Vagina (tissue), 2 donors: ENCODE results near the gene PCNT. TPM values are rescaled to one million over a fixed set of nuclear protein-coding genes. Genes with fewer than 3 reads are reported as not detected.
"Not testable (repeated sequence)": the region's sequence is repeated elsewhere in the genome, so short reads cannot be mapped to it uniquely, and the experiment has no call there.

Source experiments
- DNase-seq, 2 donors: peaks; one replicate each; pipeline ENCODE4 v3.0.0-alpha.2; 2017; ENCODE audit errors: extremely low spot score in 2 of 2
- H3K27ac ChIP-seq: fragments of 200-600 bp; sonication (generic); one replicate; pipeline ENCODE4 v1.5.1; 2019
- H3K27me3 ChIP-seq: fragments of 200-600 bp; sonication (generic); one replicate; pipeline ENCODE4 v1.5.1; 2019
- H3K36me3 ChIP-seq, 2 donors: fragments of 200-600 bp; sonication (generic); one replicate each; pipeline ENCODE4 v1.5.1; 2017 to 2019
- H3K4me1 ChIP-seq: fragments of 200-600 bp; sonication (generic); one replicate; pipeline ENCODE4 v1.5.1; 2019
- H3K4me3 ChIP-seq, 2 donors: fragments of 200-600 bp; sonication (generic); 1 replicate in 1 of 2; 2 replicates in 1 of 2; pipeline ENCODE4 v1.5.1; 2016 to 2019
- H3K9me3 ChIP-seq: fragments of 200-600 bp; sonication (generic); one replicate; pipeline ENCODE4 v1.5.1; 2019
- CTCF ChIP-seq, 3 experiments: fragments of 450-650 bp in 2 of 3; fragments of 200-600 bp in 1 of 3; sonication (generic) in 1 of 3; IDR thresholded peaks; one replicate each; pipeline ENCODE4 v1.5.1; 2017 to 2019; ENCODE audit warnings: antibody characterized with exemption in 3 of 3, mild to moderate bottlenecking in 2 of 3, moderate library complexity in 2 of 3
- POLR2A ChIP-seq, 2 donors: fragments of 450-650 bp; IDR thresholded peaks; one replicate each; pipeline ENCODE4 v1.6.1; 2017; ENCODE audit warnings: antibody characterized with exemption in 2 of 2, mild to moderate bottlenecking in 2 of 2, moderate library complexity in 2 of 2
- POLR2AphosphoS5 ChIP-seq, 2 donors: sonication (generic); formaldehyde crosslinking; IDR thresholded peaks; one replicate each; pipeline ENCODE4 v1.9.0; 2017; ENCODE audit warnings: antibody characterized with exemption in 2 of 2, mild to moderate bottlenecking in 2 of 2, low read depth in 1 of 2; ENCODE audit not compliant: insufficient read depth in 1 of 2
- intact Hi-C: fragments of 100-400 bp; cut with DNase I; formaldehyde crosslinking; loops from one replicate; pipeline ENCODE4 v1.15.1; 2023
- total RNA-seq: library from RNA; depleted of rRNA; stranded (reverse); fragments of >200 nt; gene quantifications from one replicate; pipeline ENCODE4 v1.2.3, GENCODE V29; 2016

Gene PCNT
- total RNA-seq, 1 donor from 2014 or later, result 35.8 TPM

DNA sequence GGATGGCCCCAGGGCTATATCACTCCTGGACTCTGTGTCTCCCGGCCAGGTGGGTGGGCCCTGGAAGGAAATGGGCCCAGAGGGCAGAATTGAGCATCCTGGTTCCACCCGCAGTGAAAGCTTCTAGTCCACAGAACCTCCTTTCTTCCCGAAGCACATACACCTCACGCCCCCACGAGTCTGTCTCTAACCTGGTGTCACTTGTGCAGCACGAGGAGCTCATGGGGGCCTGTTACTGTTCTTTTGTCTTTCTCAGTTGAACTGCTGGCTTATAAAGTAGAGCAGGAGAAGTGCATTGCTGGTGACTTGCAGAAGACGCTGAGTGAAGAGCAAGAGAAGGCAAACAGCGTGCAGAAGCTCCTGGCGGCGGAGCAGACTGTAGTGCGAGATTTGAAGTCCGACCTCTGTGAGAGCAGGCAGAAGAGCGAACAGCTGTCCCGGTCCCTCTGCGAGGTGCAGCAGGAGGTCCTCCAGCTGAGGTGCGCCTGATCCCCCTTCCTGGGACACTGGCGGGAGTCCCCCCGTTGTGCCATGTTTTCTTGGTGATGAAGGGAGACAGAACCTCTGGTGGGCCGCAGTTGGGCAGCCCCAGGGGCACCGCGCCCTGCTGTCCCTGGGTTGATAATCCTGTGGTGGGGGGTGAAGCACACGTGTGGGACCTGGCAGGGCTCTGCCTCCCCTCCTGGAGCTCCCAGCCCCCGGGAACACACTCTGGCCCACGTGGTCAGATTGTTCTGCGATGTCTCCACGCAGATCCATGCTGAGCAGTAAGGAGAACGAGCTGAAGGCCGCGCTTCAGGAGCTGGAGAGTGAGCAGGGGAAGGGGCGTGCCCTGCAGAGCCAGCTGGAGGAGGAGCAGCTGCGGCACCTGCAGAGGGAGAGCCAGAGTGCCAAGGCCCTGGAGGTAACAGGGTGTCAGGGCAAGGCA lies 106.1 kb downstream of the PCNT start:
- TF ChIP-seq POLR2AphosphoS5 (IDR thresholded peaks at IDR 0.05; ENCODE audit: insufficient read depth in 1 of 2, low read depth in 1 of 2) (no peak), CTCF (IDR thresholded peaks at IDR 0.05) (no peak), POLR2A (IDR thresholded peaks at IDR 0.05) (no peak)
- H3K36me3 ChIP-seq, result peaks cover 0 to 67% of the 10 kb centered on the region in 2 donors
- no peak overlapping the region for H3K4me3 ChIP-seq
- DNase-seq, result no peak
- H3K27me3 ChIP-seq, result no peaks in the 10 kb centered on the region
- no peaks in the 10 kb centered on the region for H3K4me1 ChIP-seq
- intact Hi-C loops, result no loop called here
- no peaks in the 10 kb centered on the region for H3K9me3 ChIP-seq
- H3K27ac ChIP-seq, result no peak overlapping the region

- Histone ChIP-seq H3K4me1 (no peaks in the 10 kb centered on the region), H3K36me3 (peaks cover 0 to 67% of the 10 kb centered on the region in 2 donors), H3K27ac (no peak overlapping the region), H3K27me3 (no peaks in the 10 kb centered on the region), H3K9me3 (no peaks in the 10 kb centered on the region), H3K4me3 (no peak overlapping the region)
- intact Hi-C loops, result no loop called here
- DNase-seq, result no peak
- TF ChIP-seq POLR2A (IDR thresholded peaks at IDR 0.05), result no peak
- no peak for TF ChIP-seq POLR2AphosphoS5 (IDR thresholded peaks at IDR 0.05; ENCODE audit: insufficient read depth in 1 of 2, low read depth in 1 of 2)
- TF ChIP-seq CTCF (IDR thresholded peaks at IDR 0.05), result no peak
These were observed 107.5 kb downstream of the PCNT start for GRCh38 chr21:46431448-46431847.

DNA sequence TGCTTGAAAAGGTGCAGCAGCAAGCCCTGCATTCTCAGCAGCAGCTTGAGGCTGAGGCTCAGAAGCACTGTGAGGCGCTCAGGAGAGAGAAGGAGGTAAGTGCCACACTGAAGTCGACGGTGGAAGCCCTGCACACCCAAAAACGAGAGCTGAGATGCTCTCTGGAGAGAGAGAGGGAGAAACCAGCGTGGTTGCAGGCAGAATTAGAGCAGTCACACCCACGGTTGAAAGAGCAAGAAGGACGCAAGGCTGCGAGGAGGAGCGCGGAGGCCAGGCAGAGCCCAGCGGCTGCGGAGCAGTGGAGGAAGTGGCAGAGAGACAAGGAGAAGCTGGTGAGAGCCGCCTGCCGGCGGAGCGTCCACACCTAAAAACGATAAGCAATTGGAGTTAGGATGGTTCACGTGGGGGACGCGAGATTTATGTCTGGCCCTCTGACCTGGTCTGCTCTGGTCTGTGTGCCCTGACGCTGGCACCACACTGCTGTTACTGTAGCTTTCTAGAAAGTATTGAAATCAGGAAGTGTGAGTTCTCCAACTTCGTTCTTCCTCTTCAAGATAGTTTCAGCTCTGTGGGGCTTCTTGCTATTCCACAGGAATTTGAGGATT lies 108.0 kb downstream of the PCNT start:
- H3K4me3 ChIP-seq, result no peak overlapping the region
- H3K9me3 ChIP-seq, result no peaks in the 10 kb centered on the region
- no peaks in the 10 kb centered on the region for H3K27me3 ChIP-seq
- intact Hi-C loops, result no loop called here
- TF ChIP-seq POLR2AphosphoS5 (IDR thresholded peaks at IDR 0.05; ENCODE audit: insufficient read depth in 1 of 2, low read depth in 1 of 2), result no peak
- TF ChIP-seq CTCF (IDR thresholded peaks at IDR 0.05), result no peak
- no peak for TF ChIP-seq POLR2A (IDR thresholded peaks at IDR 0.05)
- H3K4me1 ChIP-seq, result no peaks in the 10 kb centered on the region
- no peak for DNase-seq
- peaks cover 0 to 69% of the 10 kb centered on the region in 2 donors for H3K36me3 ChIP-seq
- H3K27ac ChIP-seq, result no peak overlapping the region

DNA sequence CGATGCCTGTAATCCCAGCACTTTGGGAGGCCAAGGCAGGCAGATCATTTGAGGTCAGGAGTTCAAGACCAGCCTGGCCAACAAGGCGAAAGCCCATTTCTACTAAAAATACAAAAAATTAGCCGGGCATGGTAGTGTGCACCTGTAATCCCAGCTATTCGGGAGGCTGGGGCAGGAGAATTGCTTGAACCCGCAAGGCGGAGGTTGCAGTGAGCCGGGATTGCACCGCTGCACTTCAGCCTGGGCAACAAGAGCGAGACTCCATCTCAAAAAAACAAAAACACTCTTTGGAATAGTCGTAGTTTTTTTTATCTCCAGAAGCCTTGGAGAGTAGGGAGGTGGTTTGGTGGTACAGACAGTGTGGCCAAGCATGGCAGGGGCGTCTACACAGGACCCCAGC lies 109.2 kb downstream of the PCNT start:
- H3K36me3 ChIP-seq, result peaks cover 0 to 72% of the 10 kb centered on the region in 2 donors
- intact Hi-C loops, DNase-seq: not testable (repeated sequence)

GRCh38 chr21:46434322-46434958 lies 110.5 kb downstream of the PCNT start:
- H3K4me1 ChIP-seq, result no peaks in the 10 kb centered on the region
- H3K36me3 ChIP-seq, result peaks cover 0 to 69% of the 10 kb centered on the region in 2 donors
- no peak overlapping the region for H3K4me3 ChIP-seq
- H3K27me3 ChIP-seq, result no peaks in the 10 kb centered on the region
- no peak for TF ChIP-seq POLR2AphosphoS5 (IDR thresholded peaks at IDR 0.05; ENCODE audit: insufficient read depth in 1 of 2, low read depth in 1 of 2)
- no peak for TF ChIP-seq POLR2A (IDR thresholded peaks at IDR 0.05)
- TF ChIP-seq CTCF (IDR thresholded peaks at IDR 0.05), result no peak
- no peak overlapping the region for H3K27ac ChIP-seq
- intact Hi-C loops, result no loop called here
- H3K9me3 ChIP-seq, result no peaks in the 10 kb centered on the region
- DNase-seq, result no peak

More for the DNA sequence above, 109.2 kb downstream of the PCNT start:
- not testable (repeated sequence) for H3K4me1 ChIP-seq, H3K27ac ChIP-seq, H3K9me3 ChIP-seq, H3K4me3 ChIP-seq, H3K27me3 ChIP-seq
